ENCODE data around the gene ATP13A3.
"Not testable (repeated sequence)": the region's sequence is repeated elsewhere in the genome, so short reads cannot be mapped to it uniquely, and the experiment has no call there.

The ATP13A3 gene

GRCh38 chr3:194499516-194499915 is 12.7 kb upstream of the ATP13A3 start:
- not testable (repeated sequence) for DNase-seq

DNA sequence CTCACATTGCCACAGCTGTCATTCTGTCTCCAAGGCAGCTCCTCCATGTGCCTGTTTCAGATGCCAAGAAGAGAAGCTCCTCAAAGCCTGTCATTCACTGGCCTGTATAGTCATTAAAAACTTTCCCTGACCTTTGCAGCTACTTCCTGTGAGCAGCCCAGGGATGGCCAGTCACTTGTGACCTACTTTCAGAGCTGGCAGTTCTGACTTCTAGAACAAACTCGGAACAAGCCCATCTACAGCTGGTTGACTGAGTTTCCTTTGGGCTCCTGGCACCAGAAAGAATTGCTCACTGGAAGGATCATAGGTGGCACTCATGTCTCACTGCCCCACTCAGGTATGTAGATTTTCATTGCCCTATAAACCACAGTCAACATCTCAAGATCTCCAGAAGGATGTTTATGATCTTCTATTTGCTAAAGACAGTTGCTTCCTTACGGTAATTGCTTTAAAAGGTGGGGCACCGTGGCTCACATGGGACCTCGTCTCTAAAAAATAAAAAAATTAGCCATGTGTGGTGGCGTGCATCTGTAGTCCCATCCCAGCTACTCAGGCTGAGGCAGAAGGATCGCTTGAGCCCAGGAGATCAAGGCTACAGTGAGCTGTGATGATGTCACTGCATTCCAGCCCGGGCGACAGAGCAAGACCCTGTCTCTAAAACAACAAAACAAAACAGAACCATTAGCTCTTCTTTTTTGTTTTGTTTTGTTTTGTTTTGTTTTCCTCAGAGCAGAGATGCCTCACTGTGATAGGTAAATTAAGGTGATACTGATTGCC is 11.2 kb upstream of the ATP13A3 start:
- peak; percentile 62 to 77 for DNase-seq

DNA sequence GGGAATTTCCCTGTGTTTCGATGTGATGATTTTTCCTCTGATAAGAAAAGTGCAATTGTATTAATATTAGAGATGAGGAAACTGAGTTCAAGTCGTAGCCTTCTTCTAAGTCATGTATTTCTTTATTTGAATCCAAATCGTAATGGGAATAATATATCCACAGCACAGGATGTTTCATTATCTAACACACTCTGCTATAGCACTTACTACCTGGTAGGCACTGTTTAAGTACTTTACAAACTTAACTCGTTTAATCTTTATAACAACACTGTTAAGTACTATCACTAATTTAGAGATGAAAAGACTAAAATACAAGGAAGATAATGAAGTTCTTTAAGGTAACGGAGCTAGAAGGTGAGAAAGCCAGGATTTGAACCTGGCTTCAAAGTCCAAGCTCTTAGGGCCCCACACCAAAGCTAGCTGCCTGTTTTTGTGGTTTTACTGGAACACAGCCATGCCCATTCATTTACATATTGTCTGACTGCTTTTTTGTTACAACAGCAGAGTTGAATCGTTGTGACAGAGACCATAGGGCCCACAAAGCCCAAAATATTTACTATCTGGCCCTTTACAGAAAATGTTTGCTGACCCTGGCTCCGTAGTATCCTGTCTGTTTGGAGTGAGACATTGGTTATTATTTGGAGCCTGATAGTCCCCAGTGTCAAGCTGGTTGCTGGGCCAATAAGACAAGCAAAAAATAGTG is 9.6 kb upstream of the ATP13A3 start:
- peak; percentile 44 to 46 for DNase-seq

DNA sequence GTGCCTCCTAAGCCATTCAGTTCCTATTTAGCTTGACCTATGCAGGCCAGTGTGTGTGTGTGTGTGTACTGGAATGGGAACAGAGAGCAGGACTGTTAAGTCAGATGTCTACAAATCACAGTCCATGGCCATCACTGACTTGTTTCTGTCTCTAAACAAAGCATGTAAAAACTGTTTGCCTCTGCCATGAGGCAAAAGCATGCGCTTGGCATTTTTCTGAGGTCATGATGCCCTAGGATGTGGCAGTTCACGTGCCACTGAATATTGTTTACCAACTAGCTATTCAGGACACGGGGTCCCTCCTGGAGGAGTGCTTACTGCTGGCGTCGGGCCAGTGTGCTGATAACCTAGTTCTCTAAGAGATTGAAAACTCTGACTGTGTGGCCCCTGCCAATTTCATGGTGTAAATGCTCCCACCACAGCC is 8.2 kb upstream of the ATP13A3 start:
- DNase-seq: peak in 1 of 2 donors; percentile 57

DNA sequence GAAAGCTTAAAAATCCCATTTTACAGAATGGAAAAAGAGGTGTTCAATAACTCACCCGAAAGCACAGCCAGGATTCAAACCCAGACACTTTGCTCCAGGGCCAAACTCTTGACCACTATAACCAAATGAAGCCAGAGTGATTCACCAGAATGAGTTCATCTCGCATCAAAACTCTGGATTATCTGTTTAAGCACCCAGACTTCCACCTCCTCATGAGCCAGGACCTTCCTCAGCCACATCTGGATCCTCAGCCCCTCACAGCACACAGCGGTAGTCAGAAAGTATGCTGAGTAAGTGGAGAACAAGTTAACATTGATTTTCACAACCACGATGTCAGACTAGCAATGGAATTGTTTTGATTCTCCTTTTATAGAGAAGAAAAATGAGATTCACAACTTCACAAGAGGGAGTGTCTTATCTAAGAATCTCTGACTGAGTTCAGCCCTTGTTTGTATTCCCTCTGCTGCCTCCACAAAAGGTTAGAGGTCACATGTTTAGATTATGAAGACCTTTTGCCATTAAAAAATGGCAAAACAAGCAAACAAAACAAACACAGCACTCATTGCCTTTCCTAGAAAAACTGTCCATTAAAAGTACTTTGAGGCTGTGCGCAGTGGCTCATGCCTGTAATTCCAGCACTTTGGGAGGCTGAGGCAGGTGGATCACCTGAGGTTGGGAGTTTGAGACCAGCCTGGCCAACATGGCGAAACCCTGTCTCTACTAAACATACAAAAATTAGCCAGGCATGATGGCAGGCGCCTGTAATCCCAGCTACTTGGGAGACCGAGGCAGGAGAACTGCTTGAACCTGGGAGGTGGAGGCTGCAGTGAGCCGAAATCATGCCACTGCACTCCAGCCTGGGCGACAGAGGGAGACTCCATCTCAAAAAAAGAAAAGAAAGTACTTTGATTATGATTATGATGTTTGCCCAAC is 7.5 kb upstream of the ATP13A3 start:
- not testable (repeated sequence) for DNase-seq

DNA sequence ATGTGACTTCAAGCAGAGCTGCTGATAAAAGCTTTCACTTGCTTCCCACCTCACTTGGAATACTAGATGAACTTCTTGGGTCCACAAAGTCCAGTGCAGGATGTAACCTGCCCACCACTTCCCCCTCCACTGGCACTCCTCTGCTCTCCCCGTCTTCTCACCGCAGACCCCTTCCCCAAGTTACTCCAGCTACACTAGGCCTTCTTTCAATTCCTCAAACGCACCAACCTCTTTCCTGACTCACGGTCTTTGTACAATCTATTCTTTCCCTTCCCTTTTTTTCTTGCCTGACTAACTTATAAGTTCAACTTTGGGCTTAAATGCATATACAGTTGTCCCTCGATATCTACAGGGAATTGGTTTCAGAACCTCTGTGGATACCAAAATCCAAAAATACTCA is 5.2 kb upstream of the ATP13A3 start:
- DNase-seq: peak; percentile 70 to 81

DNA sequence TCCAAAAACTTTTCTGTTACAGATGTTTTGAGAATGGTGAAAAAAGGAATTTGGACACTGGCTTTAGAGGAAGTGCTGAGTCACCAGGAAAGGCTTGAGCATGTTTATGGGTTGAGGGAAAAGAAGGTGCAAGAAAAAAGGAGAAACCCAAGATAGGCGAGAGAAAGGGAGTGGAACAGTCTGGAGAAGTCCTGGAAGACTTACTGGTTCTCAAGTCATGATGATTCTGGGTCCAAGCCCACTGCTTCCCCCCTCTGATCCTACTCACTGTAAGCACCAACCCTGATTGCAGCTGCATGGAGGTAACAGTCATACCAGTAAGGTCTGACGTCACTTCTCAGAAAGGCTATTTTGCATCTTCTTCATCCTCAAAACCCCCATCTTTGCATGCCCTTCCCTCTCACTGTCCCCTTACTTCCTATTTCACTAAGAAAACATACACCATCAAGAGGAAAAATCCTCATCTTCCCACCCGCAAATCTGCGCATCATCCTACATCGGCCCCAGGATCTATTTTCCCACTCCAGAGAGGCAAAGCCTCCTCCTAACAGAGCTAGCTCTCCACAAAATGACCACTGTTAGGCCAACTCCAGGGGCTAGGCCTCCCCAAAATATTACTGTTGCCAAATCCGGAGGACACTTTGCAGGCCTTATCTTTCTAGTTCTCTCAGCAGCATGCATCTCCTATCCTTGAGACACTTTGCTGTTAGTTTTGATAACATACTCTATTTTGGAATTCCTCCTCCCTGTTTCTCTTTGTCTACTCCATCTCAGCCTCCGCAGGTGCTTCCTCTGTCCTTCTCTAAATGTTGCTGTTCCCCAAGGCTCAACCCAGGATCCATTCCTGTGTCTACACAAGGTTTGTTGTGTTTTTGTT is 3.2 kb upstream of the ATP13A3 start:
- DNase-seq: peak; percentile 55 to 75

DNA sequence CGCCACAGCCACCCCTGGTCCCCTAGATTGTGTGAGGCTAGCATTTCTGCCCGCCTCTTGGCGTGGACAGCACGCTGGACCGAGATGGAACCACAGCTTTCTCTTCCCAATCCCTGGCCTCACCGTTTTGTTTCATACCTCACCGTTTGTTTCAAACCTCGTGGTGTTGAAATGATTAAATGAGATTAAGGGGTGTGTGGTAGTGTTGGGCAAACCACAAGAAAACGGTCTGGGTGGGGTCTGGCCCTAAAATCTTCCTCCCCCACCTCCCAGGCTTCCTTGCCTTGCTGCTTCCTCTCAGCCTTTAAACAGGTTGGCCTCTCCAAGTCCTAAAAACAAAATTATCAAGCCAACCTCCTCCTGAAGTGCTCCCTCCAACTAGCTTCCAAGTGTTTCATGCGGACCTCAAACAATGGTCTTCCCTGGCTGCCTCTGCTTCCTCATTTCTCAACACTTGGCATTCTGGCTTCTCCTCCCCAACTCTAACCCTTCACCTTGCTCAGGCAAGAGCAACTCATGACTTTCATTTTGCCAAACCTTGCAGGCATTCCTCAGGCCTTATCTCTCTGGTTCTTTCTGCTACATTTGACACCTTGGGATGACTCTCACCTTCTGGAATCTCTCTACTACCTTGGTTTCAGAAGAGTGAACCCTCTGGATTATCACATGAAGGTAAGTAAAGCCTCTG is 1.4 kb upstream of the ATP13A3 start:
- peak; percentile 44 to 63 for DNase-seq

DNA sequence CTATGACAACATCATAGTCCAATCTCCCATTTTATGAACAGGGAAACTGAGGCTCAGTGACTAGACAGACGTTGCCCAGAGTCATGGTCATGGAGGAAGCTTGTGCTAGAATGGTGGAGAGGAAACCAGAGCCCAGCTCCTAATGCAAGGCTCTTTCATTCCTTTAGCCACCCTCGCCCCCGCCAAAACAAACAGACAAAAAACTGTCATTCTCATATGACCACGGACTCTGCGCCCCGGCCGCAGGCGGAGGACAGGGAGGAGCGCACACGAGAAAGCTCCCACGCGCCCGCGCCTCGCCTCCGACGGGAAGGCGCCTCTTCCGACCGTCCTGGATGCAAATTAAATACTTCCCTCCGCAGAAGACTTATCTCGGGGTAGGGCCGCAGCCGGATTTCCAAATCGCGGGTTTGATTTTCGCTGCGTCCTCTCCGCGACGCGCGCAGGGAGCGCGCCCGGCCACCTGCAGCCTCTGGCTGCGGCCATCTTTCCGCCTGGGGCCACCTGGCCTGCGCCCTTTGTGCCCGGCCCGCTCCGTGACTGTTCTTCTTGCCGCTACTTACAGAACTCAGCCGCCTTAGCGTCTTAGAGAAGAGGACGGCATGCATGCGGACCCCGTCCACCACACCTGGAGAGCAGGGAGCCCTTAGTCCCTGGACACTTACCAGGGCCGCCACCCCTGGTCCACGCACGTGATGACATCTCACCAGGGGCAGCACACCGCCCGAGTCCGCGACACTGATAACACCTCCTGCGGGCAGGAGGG is 670 bp upstream of the ATP13A3 start:
- peak; percentile 94 to 99 for DNase-seq

- peak; percentile 32 to 61 for DNase-seq
These were observed 792 bp downstream of the ATP13A3 start for GRCh38 chr3:194485881-194486539.

- DNase-seq: no peak
These were observed 1.3 kb downstream of the ATP13A3 start for GRCh38 chr3:194485468-194485880.

DNA sequence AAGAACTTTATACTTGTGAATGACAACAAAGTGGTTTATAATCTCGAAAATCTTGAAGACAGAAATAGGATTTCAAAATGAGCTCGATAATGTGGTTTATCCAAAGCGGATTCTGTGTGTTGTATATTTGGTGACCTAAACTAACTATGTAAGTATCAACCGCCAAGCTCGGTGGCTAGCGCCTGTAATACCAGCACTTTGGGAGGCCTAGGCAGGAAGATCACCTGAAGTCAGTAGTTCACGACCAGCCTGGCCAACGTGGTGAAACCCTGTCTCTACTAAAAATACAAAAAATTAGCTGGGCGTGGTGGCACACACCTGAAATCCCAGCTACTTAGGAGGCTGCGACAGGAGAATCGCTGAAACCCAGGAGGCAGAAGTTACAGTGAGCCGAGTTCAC is 2.2 kb downstream of the ATP13A3 start:
- DNase-seq: no peak

DNA sequence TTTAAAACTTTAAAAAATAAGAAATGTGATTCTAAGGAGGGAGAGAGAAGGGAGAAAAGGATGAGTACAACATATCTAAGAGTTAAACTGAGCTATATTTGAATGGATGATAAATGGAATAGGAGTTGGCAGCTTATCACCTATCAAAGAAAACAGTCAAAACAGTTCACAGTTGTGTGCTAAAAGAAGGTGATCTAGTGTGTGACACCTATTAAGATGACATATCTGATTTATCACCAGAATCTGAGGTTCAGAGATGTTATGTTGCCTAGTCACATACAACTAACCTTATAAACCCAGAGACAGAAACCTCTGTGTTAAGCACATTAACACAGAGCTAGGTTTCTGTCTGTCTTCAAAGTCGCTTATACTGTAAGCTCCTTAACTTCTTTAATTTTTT is 3.0 kb downstream of the ATP13A3 start:
- no peak for DNase-seq

GRCh38 chr3:194482830-194483229 is 4.0 kb downstream of the ATP13A3 start:
- not testable (repeated sequence) for DNase-seq

DNA sequence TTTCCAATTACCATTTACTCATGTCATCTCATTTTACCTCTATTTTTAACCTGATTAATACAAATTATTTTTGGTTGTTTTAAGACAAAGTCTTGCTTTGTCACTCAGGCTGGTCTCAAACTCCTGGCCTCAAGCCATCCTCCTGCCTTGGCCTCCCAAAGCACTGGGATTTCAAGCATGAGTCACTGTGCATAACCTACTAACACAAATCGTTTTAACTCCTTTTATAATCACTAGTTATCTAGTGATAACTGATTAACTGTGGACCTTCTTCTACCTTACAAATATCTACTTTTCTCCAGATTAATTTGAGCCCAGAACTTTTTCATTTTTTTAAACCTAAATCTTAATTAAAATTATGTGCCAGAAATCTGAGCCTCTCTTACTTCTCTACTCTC is 4.6 kb downstream of the ATP13A3 start:
- no peak for DNase-seq

GRCh38 chr3:194481525-194482195 is 5.1 kb downstream of the ATP13A3 start:
- peak in 1 of 2 donors; percentile 26 for DNase-seq

DNA sequence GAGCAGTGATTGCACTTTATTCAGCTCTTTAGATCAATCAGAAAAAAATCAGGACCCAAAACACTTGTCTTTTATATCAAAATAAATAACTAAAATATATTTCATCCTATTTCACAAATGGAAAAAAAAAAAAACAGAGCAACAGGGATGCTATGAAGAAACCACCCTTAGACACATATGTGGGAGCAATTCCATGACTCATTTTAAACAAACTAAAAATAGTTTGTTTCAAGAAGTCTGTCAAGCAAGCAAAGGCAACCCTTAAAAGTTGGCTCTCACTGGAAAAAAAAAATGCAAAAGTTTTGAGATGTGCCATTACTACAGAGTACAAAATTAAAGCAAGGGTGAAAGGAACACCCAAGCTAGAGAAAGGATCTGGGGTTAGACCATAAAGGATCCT is 5.7 kb downstream of the ATP13A3 start:
- DNase-seq: peak; percentile 56 to 73

DNA sequence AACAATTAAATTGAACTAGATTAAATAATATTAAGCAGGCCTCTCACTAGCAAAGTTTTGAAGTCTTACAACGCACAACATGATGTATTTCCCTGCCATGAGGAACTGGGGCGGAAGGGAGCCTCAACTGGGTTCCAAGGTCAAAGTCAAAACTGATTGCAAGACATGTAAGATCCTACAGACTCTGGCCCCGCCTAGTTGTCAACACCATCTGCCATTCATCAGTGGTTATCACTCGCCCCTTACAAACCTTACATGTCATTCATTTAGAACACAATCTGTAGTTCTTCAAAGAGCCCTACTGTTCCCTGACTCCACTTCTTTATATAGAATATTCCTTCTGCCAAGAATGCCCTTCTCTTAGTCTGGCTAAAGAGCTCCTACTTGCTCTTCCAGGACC is 10.0 kb downstream of the ATP13A3 start:
- peak; percentile 24 to 26 for DNase-seq

DNA sequence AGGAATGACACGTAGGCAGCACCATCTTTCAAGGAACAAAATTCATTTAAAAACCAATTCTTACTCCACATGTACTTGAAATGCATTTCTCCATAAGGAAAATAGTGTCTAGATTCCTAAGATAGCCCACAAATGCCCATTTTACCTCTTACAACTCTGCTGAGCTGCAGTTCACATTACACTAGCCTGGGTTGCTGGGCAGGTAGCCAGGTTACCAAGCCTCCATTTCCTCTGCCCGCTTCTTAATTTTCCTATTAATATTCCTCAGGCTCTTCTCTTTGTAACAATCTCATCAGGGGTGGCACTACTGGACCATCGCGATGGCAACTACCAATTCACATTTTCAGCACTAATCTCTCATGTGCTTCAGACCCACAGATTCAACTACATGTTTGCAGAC is 10.8 kb downstream of the ATP13A3 start:
- no peak for DNase-seq
